Psoas muscle (tissue), 8 donors: ENCODE results near the gene UNC5C. TPM values are rescaled to one million over a fixed set of nuclear protein-coding genes. Genes with fewer than 3 reads are reported as not detected.

ENCODE experiments used
- ATAC-seq, 4 donors: fragments of 200-7000 bp; cut with Tn5 transposase; one replicate each; pipeline ENCODE4 v1.9.1; 2020; ENCODE audit warnings: moderate library complexity in 3 of 4, mild to moderate bottlenecking in 2 of 4
- DNase-seq, 2 donors: peaks; one replicate each; pipeline ENCODE4 v3.0.0-alpha.2; 2020
- H3K27ac ChIP-seq: fragments of 200-600 bp; one replicate; pipeline ENCODE4 v1.8.0; 2022
- H3K27me3 ChIP-seq, 3 donors: fragments of 200-600 bp in 1 of 3; one replicate each; pipeline versions ENCODE4 v1.6.1 to v1.8.0; 2013 to 2022; ENCODE audit warnings: low read length in 2 of 3, mild to moderate bottlenecking in 2 of 3, moderate library complexity in 1 of 3; ENCODE audit not compliant: insufficient read depth in 3 of 3
- H3K36me3 ChIP-seq, 2 donors: fragments of 200-600 bp in 1 of 2; one replicate each; pipeline versions ENCODE4 v1.6.1 to v1.8.0; 2013 to 2022; ENCODE audit warnings: low read depth in 1 of 2, mild to moderate bottlenecking in 1 of 2, moderate library complexity in 1 of 2; ENCODE audit not compliant: insufficient read depth in 1 of 2
- H3K4me1 ChIP-seq: fragments of 200-600 bp; one replicate; pipeline ENCODE4 v1.8.0; 2022
- H3K4me3 ChIP-seq: fragments of 200-600 bp; one replicate; pipeline ENCODE4 v1.8.0; 2022; ENCODE audit warnings: mild to moderate bottlenecking
- H3K9me3 ChIP-seq: fragments of 200-600 bp; one replicate; pipeline ENCODE4 v1.8.0; 2022
- WGBS, 3 donors: extraction: QIAGEN DNeasy Blood & Tissue Kit; methylation state at CpG; one replicate each; pipeline versions ENCODE4 v1.1.6 to v1.1.7; 2013; 5-methylcytosine and 5-hydroxymethylcytosine counted together
- intact Hi-C, 2 donors: fragments of 100-400 bp; cut with DNase I; formaldehyde crosslinking; loops; one replicate each; pipeline versions ENCODE4 v1.11.0 to v1.14.2; 2022
- polyA plus RNA-seq, 3 donors: library from polyadenylated mRNA; stranded (reverse); fragments of 200-250 nt; gene quantifications; one replicate each; pipeline ENCODE4 v1.2.3, GENCODE V29; 2013
- total RNA-seq, 4 donors: library from RNA; stranded (reverse); fragmentation: NEBNext Ultra II Directional in 2 of 4; extraction: Animal tissue kit (Norgen Biotek cat#: 25700) in 2 of 4; gene quantifications; one replicate each; pipeline versions ENCODE4 v1.2.1 to v1.2.4, GENCODE V29; 2021 to 2023
- TF ChIP-seq, protein P1 (sequence below): fragments of 200-600 bp; IDR thresholded peaks from one replicate; pipeline ENCODE4 v1.8.0; 2022; ENCODE audit warnings: antibody characterized with exemption
- donor health status: healthy with polysubstance abuse.
- donor health status: DM: no; HTN: no; CAD: no; lungs with moderate emphysema.
- donor health status: Bipolar disorder and iron deficiency.
- donor health status: healthy.
- donor health status: DM: yes; HTN: yes; CAD: no.
- donor health status: DM: no; HTN: no; CAD: no.
- donor health status: DM: no; HTN: no; CAD: no.
- donor health status: DM: yes; HTN: yes; CAD: no.

UNC5C gene
- total and polyA plus RNA-seq, 7 donors: 0.04 to 1.1 (median 0.19) TPM

DNA sequence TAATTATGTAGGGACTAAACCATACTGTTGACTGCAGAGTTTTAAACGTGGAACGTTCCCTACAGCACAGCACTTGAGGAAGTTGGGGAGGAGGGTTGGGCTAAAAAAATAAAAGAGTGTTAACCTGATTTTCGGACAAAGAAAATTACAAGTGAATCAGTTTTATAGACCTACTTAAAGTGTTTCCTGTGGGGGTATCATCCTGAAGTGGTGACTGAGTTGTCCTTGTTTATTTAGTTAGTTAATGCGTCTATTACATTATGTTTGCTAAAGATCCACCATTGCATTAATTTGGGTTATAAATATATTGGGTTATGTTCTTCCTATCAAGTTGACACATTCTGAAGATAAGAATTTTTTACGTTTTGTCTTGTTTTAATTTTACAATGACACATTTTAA is 14.7 kb downstream of the UNC5C start:
- no peak for DNase-seq
- H3K4me3 ChIP-seq: no peak overlapping the region
- 66 to 69% (median 67%) methylated on average over 5 of the region's 5 CpGs for WGBS, 3 donors
- no peak overlapping the region for H3K27ac ChIP-seq
- H3K36me3 ChIP-seq: no peaks in the 10 kb centered on the region
- H3K9me3 ChIP-seq: no peaks in the 10 kb centered on the region
- no peaks in the 10 kb centered on the region for H3K4me1 ChIP-seq
- ATAC-seq: no peak
- intact Hi-C loops: no loop called here
- no peaks in the 10 kb centered on the region for H3K27me3 ChIP-seq
- TF ChIP-seq, protein P1, sequence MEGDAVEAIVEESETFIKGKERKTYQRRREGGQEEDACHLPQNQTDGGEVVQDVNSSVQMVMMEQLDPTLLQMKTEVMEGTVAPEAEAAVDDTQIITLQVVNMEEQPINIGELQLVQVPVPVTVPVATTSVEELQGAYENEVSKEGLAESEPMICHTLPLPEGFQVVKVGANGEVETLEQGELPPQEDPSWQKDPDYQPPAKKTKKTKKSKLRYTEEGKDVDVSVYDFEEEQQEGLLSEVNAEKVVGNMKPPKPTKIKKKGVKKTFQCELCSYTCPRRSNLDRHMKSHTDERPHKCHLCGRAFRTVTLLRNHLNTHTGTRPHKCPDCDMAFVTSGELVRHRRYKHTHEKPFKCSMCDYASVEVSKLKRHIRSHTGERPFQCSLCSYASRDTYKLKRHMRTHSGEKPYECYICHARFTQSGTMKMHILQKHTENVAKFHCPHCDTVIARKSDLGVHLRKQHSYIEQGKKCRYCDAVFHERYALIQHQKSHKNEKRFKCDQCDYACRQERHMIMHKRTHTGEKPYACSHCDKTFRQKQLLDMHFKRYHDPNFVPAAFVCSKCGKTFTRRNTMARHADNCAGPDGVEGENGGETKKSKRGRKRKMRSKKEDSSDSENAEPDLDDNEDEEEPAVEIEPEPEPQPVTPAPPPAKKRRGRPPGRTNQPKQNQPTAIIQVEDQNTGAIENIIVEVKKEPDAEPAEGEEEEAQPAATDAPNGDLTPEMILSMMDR: no peak

DNA sequence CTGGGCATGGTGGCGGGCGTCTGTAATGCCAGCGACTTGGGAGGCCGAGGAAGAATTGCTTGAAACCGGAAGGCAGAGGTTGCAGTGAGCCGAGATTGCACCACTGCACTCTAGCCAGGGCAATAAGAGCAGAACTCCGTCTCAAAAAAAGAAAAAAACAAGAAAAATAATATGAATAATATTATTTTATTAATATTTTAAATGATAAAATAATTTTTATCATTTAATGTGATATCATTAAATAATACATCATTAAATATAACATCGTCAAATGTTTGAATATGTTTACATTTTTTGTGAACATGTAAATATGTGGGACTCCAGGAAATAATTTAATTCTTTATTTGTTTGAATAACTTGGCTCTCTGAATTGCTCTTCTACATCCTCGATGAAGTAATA is 15.5 kb downstream of the UNC5C start:
- WGBS, 3 donors: 90 to 95% (median 93%) methylated on average over 9 of the region's 9 CpGs
- ATAC-seq (no peak), DNase-seq (no peak)
- intact Hi-C loops: no loop called here
- H3K27me3 ChIP-seq: no peaks in the 10 kb centered on the region
- H3K36me3 ChIP-seq: no peaks in the 10 kb centered on the region
- H3K4me1 ChIP-seq: no peaks in the 10 kb centered on the region
- no peak overlapping the region for H3K4me3 ChIP-seq
- no peaks in the 10 kb centered on the region for H3K9me3 ChIP-seq
- TF ChIP-seq, protein P1: no peak
- no peak overlapping the region for H3K27ac ChIP-seq

DNA sequence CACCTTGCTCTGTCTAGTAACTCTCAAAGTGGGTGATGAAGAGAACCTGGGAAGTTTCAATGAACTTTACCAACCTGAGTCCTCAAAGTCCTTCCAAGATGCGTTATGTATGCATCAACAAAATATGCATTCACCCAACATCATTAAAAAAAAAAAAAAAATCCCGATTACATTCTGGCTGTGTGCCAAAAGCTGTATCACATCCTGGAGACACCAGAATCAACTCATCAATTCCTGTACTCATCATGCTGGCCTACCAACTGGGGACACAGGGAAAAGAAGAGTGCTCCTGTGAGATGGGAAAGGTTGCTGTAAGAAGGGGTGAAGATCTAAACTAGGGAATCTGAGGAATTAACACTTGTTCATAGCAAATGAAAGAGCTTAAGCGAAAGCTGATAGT is 16.5 kb downstream of the UNC5C start:
- intact Hi-C loops: no loop called here
- ATAC-seq: no peak
- DNase-seq: no peak
- H3K27ac ChIP-seq: no peak overlapping the region
- no peak overlapping the region for H3K4me3 ChIP-seq
- no peaks in the 10 kb centered on the region for H3K4me1 ChIP-seq
- H3K27me3 ChIP-seq: no peaks in the 10 kb centered on the region
- TF ChIP-seq, protein P1: no peak
- H3K9me3 ChIP-seq: no peaks in the 10 kb centered on the region
- no peaks in the 10 kb centered on the region for H3K36me3 ChIP-seq
- 92 to 94% (median 93%) methylated on average over 3 of the region's 3 CpGs for WGBS, 3 donors

DNA sequence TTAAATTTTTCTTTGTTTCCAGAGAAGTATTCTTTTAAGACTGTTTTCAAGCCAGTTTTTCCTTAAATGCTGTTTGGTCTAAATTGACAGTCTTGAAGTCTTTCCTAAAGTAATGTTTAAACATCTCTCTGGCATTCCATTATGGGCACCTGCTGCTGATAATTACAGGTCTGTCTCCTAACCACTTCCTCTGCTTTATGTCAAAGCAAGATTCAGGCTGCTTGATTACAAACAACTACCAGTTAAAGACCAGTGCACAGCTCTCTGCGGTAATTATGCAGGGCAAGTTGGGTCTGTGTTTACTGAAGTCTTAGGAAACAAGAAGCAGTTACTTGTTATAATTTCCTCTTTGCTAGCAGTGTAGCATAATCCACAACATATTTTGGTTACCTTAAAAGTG is 17.6 kb downstream of the UNC5C start:
- TF ChIP-seq, protein P1: no peak
- no peak for ATAC-seq
- Histone ChIP-seq H3K4me1 (no peaks in the 10 kb centered on the region), H3K27ac (no peak overlapping the region), H3K27me3 (no peaks in the 10 kb centered on the region), H3K36me3 (no peaks in the 10 kb centered on the region), H3K4me3 (no peak overlapping the region), H3K9me3 (no peaks in the 10 kb centered on the region)
- intact Hi-C loops: no loop called here
- WGBS, 3 donors: 69 to 74% (median 72%) methylated on average over 1 of the region's 1 CpG
- DNase-seq: no peak

DNA sequence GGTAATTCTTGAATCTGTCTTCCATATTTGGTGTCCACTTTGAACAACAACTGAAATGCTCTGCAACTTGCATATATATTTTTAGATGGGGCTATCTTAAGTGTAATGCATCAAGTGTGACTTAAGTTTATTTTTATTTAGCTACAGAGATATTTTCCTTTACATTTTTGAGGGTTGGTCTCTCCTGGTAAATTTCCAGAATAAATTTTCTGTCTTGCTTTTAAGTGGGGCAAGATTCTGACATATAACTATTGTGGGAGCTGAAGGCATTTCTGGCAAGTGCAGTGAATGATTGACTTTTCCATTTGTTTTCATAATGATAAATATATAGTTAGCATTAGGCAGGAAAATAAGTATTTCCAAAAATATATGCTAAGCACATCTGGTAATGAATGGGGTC is 18.8 kb downstream of the UNC5C start:
- ATAC-seq (no peak), DNase-seq (no peak)
- Histone ChIP-seq H3K9me3 (no peaks in the 10 kb centered on the region), H3K4me3 (no peak overlapping the region), H3K27me3 (no peaks in the 10 kb centered on the region), H3K27ac (no peak overlapping the region), H3K36me3 (no peaks in the 10 kb centered on the region), H3K4me1 (no peaks in the 10 kb centered on the region)
- TF ChIP-seq, protein P1: no peak
- intact Hi-C loops: no loop called here
